ENCODE data around the gene PRR33.

The PRR33 gene

GRCh38 chr11:1921574-1922141 lies 30.0 kb upstream of the PRR33 start:
- peak overlapping the region in 1 of 2 experiments; percentile 31 for H3K14ac ChIP-seq (ENCODE audit: low read length in 2 of 2)

GRCh38 chr11:1920909-1921573 lies 29.3 kb upstream of the PRR33 start:
- H3K27ac ChIP-seq (ENCODE audit: low read length, poor library complexity, severe bottlenecking) = no peak overlapping the region
- WGBS = 78% methylated on average over 20 of the region's 21 CpGs
- DNase-seq = no peak

More at GRCh38 chr11:1921574-1922141, 30.0 kb upstream of the PRR33 start:
- Histone ChIP-seq H2BK12ac (ENCODE audit: low read length in 2 of 2) (no peak overlapping the region), H4K91ac (ENCODE audit: low read length) (no peak overlapping the region), H3K23ac (ENCODE audit: low read length in 2 of 2) (no peak overlapping the region), H3K4me3 (ENCODE audit: insufficient read depth in 1 of 2, low read depth in 1 of 2, low read length in 2 of 2) (peak overlapping the region in 1 of 2 experiments; percentile 18), H4K8ac (ENCODE audit: low read length) (no peak overlapping the region), H3K9me3 (ENCODE audit: control insufficient read depth, low read length) (no peaks in the 10 kb centered on the region), H2BK120ac (ENCODE audit: low read depth, low read length) (no peak overlapping the region), H2AK5ac (ENCODE audit: low read length, severe bottlenecking) (no peak overlapping the region), H2BK15ac (ENCODE audit: low read depth, poor library complexity, severe bottlenecking) (no peak overlapping the region), H3K4me2 (ENCODE audit: low read length, poor library complexity, severe bottlenecking) (no peak overlapping the region), H3K9ac (ENCODE audit: low read length) (peak overlapping the region; percentile 75), H3K18ac (ENCODE audit: low read depth in 1 of 2, low read length in 2 of 2) (no peak overlapping the region), H3K4ac (ENCODE audit: low read depth in 1 of 2, low read length in 2 of 2) (no peak overlapping the region), H3K79me1 (replicated peaks; ENCODE audit: low read length, poor library complexity, severe bottlenecking) (no peaks in the 10 kb centered on the region), H3K36me3 (ENCODE audit: control insufficient read depth in 1 of 2, insufficient read depth in 2 of 2, low read depth in 1 of 2, low read length in 2 of 2) (no peaks in the 10 kb centered on the region), H3K27ac (ENCODE audit: low read length, poor library complexity, severe bottlenecking) (no peak overlapping the region), H3K27me3 (ENCODE audit: control insufficient read depth in 1 of 2, insufficient read depth in 1 of 2, low read length in 2 of 2) (peaks cover 5 to 50% of the 10 kb centered on the region in 2 experiments), H2AFZ (ENCODE audit: low read depth, low read length) (no peak overlapping the region), H2BK5ac (ENCODE audit: low read depth, low read length, poor library complexity, severe bottlenecking) (no peak overlapping the region), H3K4me1 (ENCODE audit: control insufficient read depth, insufficient read depth, low read depth, low read length) (peaks cover 8% of the 10 kb centered on the region)
- WGBS = 82% methylated on average over 18 of the region's 18 CpGs
- no peak for DNase-seq

GRCh38 chr11:1920128-1920908 lies 28.6 kb upstream of the PRR33 start:
- Histone ChIP-seq H4K8ac (ENCODE audit: low read length) (no peak overlapping the region), H3K27me3 (ENCODE audit: control insufficient read depth in 1 of 2, insufficient read depth in 1 of 2, low read length in 2 of 2) (peaks cover 5 to 45% of the 10 kb centered on the region in 2 experiments), H2AFZ (ENCODE audit: low read depth, low read length) (no peak overlapping the region), H3K4me1 (ENCODE audit: control insufficient read depth, insufficient read depth, low read depth, low read length) (peaks cover 6% of the 10 kb centered on the region), H2BK5ac (ENCODE audit: low read depth, low read length, poor library complexity, severe bottlenecking) (no peak overlapping the region), H3K4me3 (ENCODE audit: insufficient read depth in 1 of 2, low read depth in 1 of 2, low read length in 2 of 2) (no peak overlapping the region), H3K4me2 (ENCODE audit: low read length, poor library complexity, severe bottlenecking) (no peak overlapping the region), H4K91ac (ENCODE audit: low read length) (no peak overlapping the region), H3K18ac (ENCODE audit: low read depth in 1 of 2, low read length in 2 of 2) (no peak overlapping the region), H3K4ac (ENCODE audit: low read depth in 1 of 2, low read length in 2 of 2) (no peak overlapping the region), H3K36me3 (ENCODE audit: control insufficient read depth in 1 of 2, insufficient read depth in 2 of 2, low read depth in 1 of 2, low read length in 2 of 2) (no peaks in the 10 kb centered on the region), H2AK5ac (ENCODE audit: low read length, severe bottlenecking) (no peak overlapping the region), H3K27ac (ENCODE audit: low read length, poor library complexity, severe bottlenecking) (no peak overlapping the region), H3K23ac (ENCODE audit: low read length in 2 of 2) (no peak overlapping the region), H3K9ac (ENCODE audit: low read length) (no peak overlapping the region), H2BK15ac (ENCODE audit: low read depth, poor library complexity, severe bottlenecking) (no peak overlapping the region), H3K14ac (ENCODE audit: low read length in 2 of 2) (no peak overlapping the region), H2BK120ac (ENCODE audit: low read depth, low read length) (no peak overlapping the region), H3K79me1 (replicated peaks; ENCODE audit: low read length, poor library complexity, severe bottlenecking) (no peaks in the 10 kb centered on the region), H3K9me3 (ENCODE audit: control insufficient read depth, low read length) (no peaks in the 10 kb centered on the region), H2BK12ac (ENCODE audit: low read length in 2 of 2) (no peak overlapping the region)
- WGBS = 89% methylated on average over 19 of the region's 25 CpGs
- no peak for DNase-seq

More at GRCh38 chr11:1920909-1921573, 29.3 kb upstream of the PRR33 start:
- H3K4ac ChIP-seq (ENCODE audit: low read depth in 1 of 2, low read length in 2 of 2) = no peak overlapping the region
- H2BK5ac ChIP-seq (ENCODE audit: low read depth, low read length, poor library complexity, severe bottlenecking) = no peak overlapping the region
- H3K18ac ChIP-seq (ENCODE audit: low read depth in 1 of 2, low read length in 2 of 2) = no peak overlapping the region
- no peaks in the 10 kb centered on the region for H3K9me3 ChIP-seq (ENCODE audit: control insufficient read depth, low read length)
- H2BK12ac ChIP-seq (ENCODE audit: low read length in 2 of 2) = no peak overlapping the region
- no peak overlapping the region for H3K23ac ChIP-seq (ENCODE audit: low read length in 2 of 2)
- H3K27me3 ChIP-seq (ENCODE audit: control insufficient read depth in 1 of 2, insufficient read depth in 1 of 2, low read length in 2 of 2) = peaks cover 5 to 47% of the 10 kb centered on the region in 2 experiments
- H3K4me3 ChIP-seq (ENCODE audit: insufficient read depth in 1 of 2, low read depth in 1 of 2, low read length in 2 of 2) = no peak overlapping the region
- H3K79me1 ChIP-seq (replicated peaks; ENCODE audit: low read length, poor library complexity, severe bottlenecking) = no peaks in the 10 kb centered on the region
- H3K4me1 ChIP-seq (ENCODE audit: control insufficient read depth, insufficient read depth, low read depth, low read length) = peaks cover 6% of the 10 kb centered on the region
- H3K36me3 ChIP-seq (ENCODE audit: control insufficient read depth in 1 of 2, insufficient read depth in 2 of 2, low read depth in 1 of 2, low read length in 2 of 2) = no peaks in the 10 kb centered on the region
- no peak overlapping the region for H3K4me2 ChIP-seq (ENCODE audit: low read length, poor library complexity, severe bottlenecking)
- peak overlapping the region; percentile 75 for H3K9ac ChIP-seq (ENCODE audit: low read length)
- H3K14ac ChIP-seq (ENCODE audit: low read length in 2 of 2) = no peak overlapping the region
- no peak overlapping the region for H4K8ac ChIP-seq (ENCODE audit: low read length)
- no peak overlapping the region for H2BK15ac ChIP-seq (ENCODE audit: low read depth, poor library complexity, severe bottlenecking)
- no peak overlapping the region for H2AFZ ChIP-seq (ENCODE audit: low read depth, low read length)
- H4K91ac ChIP-seq (ENCODE audit: low read length) = no peak overlapping the region
- no peak overlapping the region for H2AK5ac ChIP-seq (ENCODE audit: low read length, severe bottlenecking)
- no peak overlapping the region for H2BK120ac ChIP-seq (ENCODE audit: low read depth, low read length)

All from mesenchymal stem cell (in vitro differentiated cells and primary cell).